Peyer's patch (tissue), 4 donors: ENCODE data around the gene NCOA7. TPM values are rescaled to one million over a fixed set of nuclear protein-coding genes. Genes with fewer than 3 reads are reported as not detected.
A peak's percentile ranks its signal among the peaks of the same experiment; 100 is the strongest.

Source experiments
- DNase-seq, 3 donors: peaks; one replicate each; pipeline ENCODE4 v3.0.0-alpha.2; 2017 to 2019
- H3K27ac ChIP-seq, 4 donors: fragments of 200-600 bp; sonication (generic); one replicate each; pipeline ENCODE4 v1.5.1; 2016 to 2019
- H3K27me3 ChIP-seq, 2 donors: fragments of 200-600 bp; sonication (generic); one replicate each; pipeline ENCODE4 v1.5.1; 2019
- H3K36me3 ChIP-seq, 3 donors: fragments of 200-600 bp; sonication (generic); one replicate each; pipeline ENCODE4 v1.5.1; 2016 to 2019
- H3K4me1 ChIP-seq, 4 donors: fragments of 200-600 bp; sonication (generic); one replicate each; pipeline ENCODE4 v1.5.1; 2016 to 2019
- H3K4me3 ChIP-seq, 4 donors: fragments of 200-600 bp; sonication (generic); 1 replicate in 3 of 4; 2 replicates in 1 of 4; pipeline ENCODE4 v1.5.1; 2016 to 2019; ENCODE audit warnings: mild to moderate bottlenecking in 1 of 4
- H3K9me3 ChIP-seq, 4 donors: fragments of 200-600 bp; sonication (generic); one replicate each; pipeline ENCODE4 v1.5.1; 2016 to 2019; ENCODE audit warnings: mild to moderate bottlenecking in 1 of 4
- POLR2A ChIP-seq, 2 donors: fragments of 450-650 bp; IDR thresholded peaks; one replicate each; pipeline ENCODE4 v1.5.1; 2017; ENCODE audit warnings: antibody characterized with exemption in 2 of 2, mild to moderate bottlenecking in 2 of 2, moderate library complexity in 2 of 2
- total RNA-seq, 4 donors: library from RNA; depleted of rRNA; stranded (reverse); fragments of >200 nt; gene quantifications; one replicate each; pipeline ENCODE4 v1.1.0, GENCODE V29; 2016
- TF ChIP-seq, protein P1 (sequence below), 6 experiments: fragments of 450-650 bp in 4 of 6; fragments of 200-600 bp in 2 of 6; sonication (generic) in 1 of 6; IDR thresholded peaks; one replicate each; pipeline ENCODE4 v1.5.1; 2017 to 2019; ENCODE audit warnings: antibody characterized with exemption in 6 of 6, mild to moderate bottlenecking in 3 of 6, moderate library complexity in 1 of 6

NCOA7 gene
- total RNA-seq, 4 donors from 2014 or later, result 15.4 to 80.9 (median 27.7) TPM

DNA sequence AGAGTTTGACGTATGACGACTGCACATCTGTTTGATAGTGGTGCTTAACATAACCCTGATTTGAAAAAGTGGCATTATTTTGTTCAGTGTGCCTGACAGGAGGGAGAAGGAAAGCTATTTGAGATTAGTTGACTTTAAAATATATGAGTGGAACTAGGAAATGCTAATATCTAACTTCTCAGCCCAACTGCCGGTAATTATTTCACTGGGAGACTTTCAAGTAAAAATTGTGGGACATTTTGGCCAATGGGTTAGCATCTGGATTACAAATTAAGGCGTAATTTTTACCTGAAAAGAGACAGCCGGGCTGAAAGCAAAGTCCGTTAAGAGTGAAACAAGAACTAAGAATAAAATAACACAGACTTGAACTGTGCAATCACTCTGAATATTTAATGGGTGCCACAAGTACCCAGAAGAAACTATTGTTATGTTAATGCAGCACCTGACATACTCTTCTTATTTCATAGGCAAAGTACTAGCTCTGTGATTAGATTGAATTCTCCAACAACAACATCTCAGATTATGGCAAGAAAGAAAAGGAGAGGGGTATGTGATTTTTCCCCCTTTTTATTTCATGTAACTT is 39.3 kb upstream of the NCOA7 start:
- Histone ChIP-seq H3K36me3 (no peaks in the 10 kb centered on the region), H3K27me3 (peaks cover 0 to 13% of the 10 kb centered on the region in 2 donors), H3K27ac (no peak overlapping the region), H3K4me1 (peaks cover 0 to 24% (median 10%) of the 10 kb centered on the region in 4 donors), H3K9me3 (peaks cover 0 to 8% (median 0%) of the 10 kb centered on the region in 4 donors), H3K4me3 (no peak overlapping the region)
- no peak for DNase-seq
- TF ChIP-seq, protein P1, sequence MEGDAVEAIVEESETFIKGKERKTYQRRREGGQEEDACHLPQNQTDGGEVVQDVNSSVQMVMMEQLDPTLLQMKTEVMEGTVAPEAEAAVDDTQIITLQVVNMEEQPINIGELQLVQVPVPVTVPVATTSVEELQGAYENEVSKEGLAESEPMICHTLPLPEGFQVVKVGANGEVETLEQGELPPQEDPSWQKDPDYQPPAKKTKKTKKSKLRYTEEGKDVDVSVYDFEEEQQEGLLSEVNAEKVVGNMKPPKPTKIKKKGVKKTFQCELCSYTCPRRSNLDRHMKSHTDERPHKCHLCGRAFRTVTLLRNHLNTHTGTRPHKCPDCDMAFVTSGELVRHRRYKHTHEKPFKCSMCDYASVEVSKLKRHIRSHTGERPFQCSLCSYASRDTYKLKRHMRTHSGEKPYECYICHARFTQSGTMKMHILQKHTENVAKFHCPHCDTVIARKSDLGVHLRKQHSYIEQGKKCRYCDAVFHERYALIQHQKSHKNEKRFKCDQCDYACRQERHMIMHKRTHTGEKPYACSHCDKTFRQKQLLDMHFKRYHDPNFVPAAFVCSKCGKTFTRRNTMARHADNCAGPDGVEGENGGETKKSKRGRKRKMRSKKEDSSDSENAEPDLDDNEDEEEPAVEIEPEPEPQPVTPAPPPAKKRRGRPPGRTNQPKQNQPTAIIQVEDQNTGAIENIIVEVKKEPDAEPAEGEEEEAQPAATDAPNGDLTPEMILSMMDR (IDR thresholded peaks at IDR 0.05), result no peak
- TF ChIP-seq POLR2A (IDR thresholded peaks at IDR 0.05), result no peak

DNA sequence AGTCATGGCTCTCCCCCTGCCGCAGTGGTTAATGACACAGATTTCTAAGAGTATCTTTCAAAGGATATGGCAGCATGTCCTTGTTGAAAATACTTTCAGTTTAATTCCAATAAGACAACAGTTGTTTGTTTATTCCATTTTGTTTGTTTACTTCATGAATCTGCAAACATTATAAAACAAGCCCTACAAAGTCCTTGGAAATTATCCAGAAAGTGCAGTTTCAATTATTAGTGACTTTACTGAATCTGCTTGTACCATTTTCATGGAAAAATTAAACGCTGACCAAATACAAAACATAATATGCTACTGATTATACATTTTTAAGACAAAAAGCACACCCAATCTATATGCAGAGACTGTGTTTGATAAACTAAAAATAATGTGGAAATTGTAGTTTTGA is 38.0 kb upstream of the NCOA7 start:
- TF ChIP-seq POLR2A (IDR thresholded peaks at IDR 0.05), result no peak
- TF ChIP-seq, protein P1 (IDR thresholded peaks at IDR 0.05), result no peak
- Histone ChIP-seq H3K27me3 (peaks cover 0 to 6% of the 10 kb centered on the region in 2 donors), H3K36me3 (no peaks in the 10 kb centered on the region), H3K4me1 (peaks cover 0 to 16% (median 8%) of the 10 kb centered on the region in 4 donors), H3K27ac (no peak overlapping the region), H3K9me3 (peaks cover 0 to 8% (median 0%) of the 10 kb centered on the region in 4 donors), H3K4me3 (no peak overlapping the region)
- no peak for DNase-seq

DNA sequence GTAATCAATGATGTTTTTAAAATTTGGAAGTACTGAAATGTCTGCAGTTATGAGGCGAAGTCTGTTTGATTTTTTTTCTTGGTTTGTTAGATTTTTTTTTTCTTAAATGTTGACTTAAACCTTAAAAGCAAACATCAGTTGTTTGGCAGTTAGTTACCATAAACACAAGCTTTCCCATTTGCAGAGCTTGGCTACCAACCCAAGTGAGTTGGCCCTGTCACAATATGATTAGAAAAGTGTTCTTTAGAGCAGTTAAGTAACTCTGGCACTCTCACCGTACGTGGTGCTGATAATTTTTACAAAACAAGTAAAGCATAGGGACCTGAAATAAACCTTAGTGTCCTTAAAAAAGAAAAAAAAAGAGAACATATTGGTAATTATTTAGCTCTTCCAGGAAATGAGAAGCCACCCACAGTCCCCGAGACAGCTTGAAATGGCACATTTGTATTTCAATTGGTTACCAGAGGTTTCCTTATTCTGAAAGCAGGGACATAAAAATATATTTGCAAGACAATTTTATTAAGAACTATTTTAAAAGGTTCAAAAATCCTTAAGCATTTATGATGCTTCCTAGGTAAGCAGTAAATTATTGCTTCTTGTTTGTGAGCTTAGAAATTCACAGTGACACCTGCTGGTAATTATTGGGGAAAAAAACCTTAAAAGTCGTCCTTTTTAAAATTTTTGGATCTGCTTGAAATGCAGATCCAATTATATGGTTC is 37.4 kb upstream of the NCOA7 start:
- H3K9me3 ChIP-seq, result peaks cover 0 to 5% (median 0%) of the 10 kb centered on the region in 4 donors
- no peaks in the 10 kb centered on the region for H3K36me3 ChIP-seq
- H3K27me3 ChIP-seq, result peaks cover 0 to under 1% of the 10 kb centered on the region in 2 donors
- H3K27ac ChIP-seq, result no peak overlapping the region
- no peak for DNase-seq
- TF ChIP-seq, protein P1 (IDR thresholded peaks at IDR 0.05), result peak; percentile 21 to 45 (median 34)
- no peak for TF ChIP-seq POLR2A (IDR thresholded peaks at IDR 0.05)
- H3K4me3 ChIP-seq, result no peak overlapping the region
- H3K4me1 ChIP-seq, result peaks cover 0 to 15% (median 5%) of the 10 kb centered on the region in 4 donors

DNA sequence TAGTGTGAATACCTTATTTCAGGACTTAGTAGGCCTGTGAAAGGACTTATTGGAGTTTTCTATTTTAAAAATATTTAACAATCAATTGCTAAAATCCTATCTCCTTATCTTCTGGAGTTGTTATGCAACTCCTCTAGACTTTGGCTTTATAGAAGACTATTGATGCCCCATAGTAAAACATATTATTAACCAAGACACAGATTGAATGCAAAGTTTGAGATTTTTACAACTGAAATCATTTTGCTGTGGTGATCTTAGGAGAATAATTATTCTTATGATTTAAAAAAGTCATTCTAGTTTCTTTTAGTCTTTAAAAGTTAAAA is 36.9 kb upstream of the NCOA7 start:
- no peak overlapping the region for H3K4me3 ChIP-seq
- no peaks in the 10 kb centered on the region for H3K27me3 ChIP-seq
- no peak for DNase-seq
- peaks cover 0 to 5% (median 0%) of the 10 kb centered on the region in 4 donors for H3K9me3 ChIP-seq
- TF ChIP-seq, protein P1 (IDR thresholded peaks at IDR 0.05), result no peak
- no peak for TF ChIP-seq POLR2A (IDR thresholded peaks at IDR 0.05)
- no peaks in the 10 kb centered on the region for H3K36me3 ChIP-seq
- peaks cover 0 to 10% (median 2%) of the 10 kb centered on the region in 4 donors for H3K4me1 ChIP-seq
- H3K27ac ChIP-seq, result no peak overlapping the region

DNA sequence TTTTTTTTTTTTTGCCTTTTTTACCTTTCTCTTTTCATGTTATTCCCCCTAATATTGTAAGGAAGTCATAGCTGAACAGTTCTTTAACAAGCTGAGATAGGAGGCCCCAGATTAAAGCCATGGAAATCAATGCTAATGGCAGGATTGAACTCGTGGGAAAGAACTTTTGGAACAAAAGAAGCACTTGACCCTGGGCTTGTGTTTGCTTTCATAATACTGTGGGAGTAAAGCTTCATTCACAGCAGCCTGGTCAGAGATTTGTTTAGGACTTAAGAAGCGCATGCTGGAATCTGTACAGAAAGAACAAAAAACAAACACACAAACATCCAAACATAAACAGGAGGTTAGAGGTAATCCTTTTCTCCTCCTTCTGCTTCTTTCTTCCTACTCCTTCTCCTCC is 36.2 kb upstream of the NCOA7 start:
- no peaks in the 10 kb centered on the region for H3K27me3 ChIP-seq
- TF ChIP-seq POLR2A (IDR thresholded peaks at IDR 0.05), result no peak
- TF ChIP-seq, protein P1 (IDR thresholded peaks at IDR 0.05), result no peak
- H3K36me3 ChIP-seq, result no peaks in the 10 kb centered on the region
- no peaks in the 10 kb centered on the region for H3K9me3 ChIP-seq
- DNase-seq, result no peak
- no peak overlapping the region for H3K4me3 ChIP-seq
- H3K4me1 ChIP-seq, result peaks cover 0 to 6% (median 2%) of the 10 kb centered on the region in 4 donors
- no peak overlapping the region for H3K27ac ChIP-seq
